ENCODE data around the gene AMBP.

GRCh38 chr9:114082017-114082762 is 4.1 kb upstream of the AMBP start:
- TF ChIP-seq RAD21 (IDR thresholded peaks at IDR 0.05; ENCODE audit: low read depth) (peak; percentile 94), NFIC (IDR thresholded peaks at IDR 0.05) (no peak), CEBPB (IDR thresholded peaks at IDR 0.05) (no peak), CREB1 (IDR thresholded peaks at IDR 0.05; ENCODE audit: low read depth) (no peak)

Measured in Ishikawa (cell line).